GM20431 (cell line): ENCODE results near the gene ZNF578.
"Not testable (repeated sequence)": the region's sequence is repeated elsewhere in the genome, so short reads cannot be mapped to it uniquely, and the experiment has no call there.

Experiments
- in situ Hi-C: fragments of 300-500 bp; cut with MseI, MboI; formaldehyde crosslinking; loops from one replicate; pipeline ENCODE4 v1.15.0; 2020; ENCODE audit warnings: low sequenced_read_pairs; ENCODE audit not compliant: unreplicated experiment

Gene ZNF578

GRCh38 chr19:52453324-52454094 is at the start of gene ZNF578:
ZNF578 (plus strand) TSS chr19:52453553; CDS start chr19:52501846, 48,293 bp downstream.
- in situ Hi-C loops, result no loop called here

- in situ Hi-C loops, result no loop called here
Observed at GRCh38 chr19:52410276-52410675, 43.1 kb upstream of the ZNF578 start.

- in situ Hi-C loops, result no loop called here
Observed at GRCh38 chr19:52415711-52416110, 37.6 kb upstream of the ZNF578 start.

- in situ Hi-C loops, result no loop called here
Observed at GRCh38 chr19:52428937-52429336, 24.4 kb upstream of the ZNF578 start, which contains the start of gene ZNF534. ZNF534 (plus strand) TSS chr19:52429148; CDS start chr19:52431475, 2,327 bp downstream.

GRCh38 chr19:52442179-52442578 is 11.2 kb upstream of the ZNF578 start:
- in situ Hi-C loops, result no loop called here

GRCh38 chr19:52444506-52444905 is 8.8 kb upstream of the ZNF578 start:
- in situ Hi-C loops, result no loop called here

- in situ Hi-C loops, result no loop called here
Observed at GRCh38 chr19:52451241-52451640, 2.1 kb upstream of the ZNF578 start.

GRCh38 chr19:52464798-52465470 is 11.6 kb downstream of the ZNF578 start:
- in situ Hi-C loops, result no loop called here

- in situ Hi-C loops, result no loop called here
Observed at GRCh38 chr19:52473655-52474350, 20.4 kb downstream of the ZNF578 start.

- in situ Hi-C loops, result no loop called here
Observed at GRCh38 chr19:52474351-52475127, 21.2 kb downstream of the ZNF578 start.

- in situ Hi-C loops, result not testable (repeated sequence)
Observed at GRCh38 chr19:52484111-52484743, 30.9 kb downstream of the ZNF578 start.

- in situ Hi-C loops, result not testable (repeated sequence)
Observed at GRCh38 chr19:52485064-52485463, 31.7 kb downstream of the ZNF578 start.

- in situ Hi-C loops, result not testable (repeated sequence)
Observed at GRCh38 chr19:52485561-52486240, 32.3 kb downstream of the ZNF578 start.

GRCh38 chr19:52492201-52492993 is 39.0 kb downstream of the ZNF578 start:
- in situ Hi-C loops, result no loop called here

- in situ Hi-C loops, result no loop called here
Observed at GRCh38 chr19:52492994-52493470, 39.7 kb downstream of the ZNF578 start.

GRCh38 chr19:52494518-52494917 is 41.2 kb downstream of the ZNF578 start:
- in situ Hi-C loops, result no loop called here

- in situ Hi-C loops, result no loop called here
Observed at GRCh38 chr19:52498571-52498970, 45.2 kb downstream of the ZNF578 start.

- in situ Hi-C loops, result not testable (repeated sequence)
Observed at GRCh38 chr19:52500474-52500873, 47.1 kb downstream of the ZNF578 start.
